Germinal center (tissue), 1 donor: ENCODE data around the gene SEC61B.

Experiments
- DNase-seq: peaks from one replicate; pipeline ENCODE4 v3.0.0; 2012; ENCODE audit warnings: mixed read lengths, low spot score

Gene SEC61B

GRCh38 chr9:99221621-99222415 lies at the start of gene SEC61B, which contains the start of gene ALG2:
Gene SEC61B (plus strand): TSS chr9:99222282. CDS start chr9:99222364, 82 bp downstream.
Gene ALG2 (minus strand): TSS chr9:99221942. CDS start chr9:99221894, 48 bp downstream.
- DNase-seq = peak; percentile 95

- DNase-seq = no peak
Measured at GRCh38 chr9:99173570-99174504, 48.2 kb upstream of the SEC61B start.

- no peak for DNase-seq
Measured at GRCh38 chr9:99176527-99177013, 45.5 kb upstream of the SEC61B start.

GRCh38 chr9:99177576-99178366 lies 44.3 kb upstream of the SEC61B start:
- no peak for DNase-seq

- DNase-seq = no peak
Measured at GRCh38 chr9:99178912-99179872, 42.9 kb upstream of the SEC61B start.

- DNase-seq = no peak
Measured at GRCh38 chr9:99180199-99180598, 41.9 kb upstream of the SEC61B start.

GRCh38 chr9:99180662-99181061 lies 41.4 kb upstream of the SEC61B start:
- DNase-seq = no peak

GRCh38 chr9:99181206-99181605 lies 40.9 kb upstream of the SEC61B start:
- no peak for DNase-seq

- peak; percentile 48 for DNase-seq
Measured at GRCh38 chr9:99181621-99182020, 40.5 kb upstream of the SEC61B start.

GRCh38 chr9:99182356-99182755 lies 39.7 kb upstream of the SEC61B start:
- no peak for DNase-seq

- DNase-seq = no peak
Measured at GRCh38 chr9:99183616-99184015, 38.5 kb upstream of the SEC61B start.

- no peak for DNase-seq
Measured at GRCh38 chr9:99184110-99184474, 38.0 kb upstream of the SEC61B start.

GRCh38 chr9:99184475-99185347 lies 37.4 kb upstream of the SEC61B start:
- DNase-seq = peak; percentile 79

- no peak for DNase-seq
Measured at GRCh38 chr9:99185348-99185632, 36.8 kb upstream of the SEC61B start.

- DNase-seq = no peak
Measured at GRCh38 chr9:99185934-99186333, 36.1 kb upstream of the SEC61B start.

GRCh38 chr9:99187311-99187710 lies 34.8 kb upstream of the SEC61B start:
- no peak for DNase-seq

GRCh38 chr9:99189186-99189585 lies 32.9 kb upstream of the SEC61B start:
- DNase-seq = no peak

GRCh38 chr9:99189887-99190596 lies 32.0 kb upstream of the SEC61B start:
- DNase-seq = no peak

- no peak for DNase-seq
Measured at GRCh38 chr9:99190597-99191283, 31.3 kb upstream of the SEC61B start.
